HG02884 (cell line): Measurements from ENCODE around the gene POLRMT.
"Not testable (repeated sequence)": the region's sequence is repeated elsewhere in the genome, so short reads cannot be mapped to it uniquely, and the experiment has no call there.

Experiments
- ATAC-seq: cut with Tn5 transposase; IDR thresholded peaks from one replicate; pipeline ENCODE4 v1.9.1; 2021; ENCODE audit warnings: mild to moderate bottlenecking, moderate library complexity; ENCODE audit not compliant: unreplicated experiment

Gene POLRMT

GRCh38 chr19:613732-614567 is 19.4 kb downstream of the POLRMT start:
- ATAC-seq: no peak

GRCh38 chr19:612941-613340 is 20.4 kb downstream of the POLRMT start:
- no peak for ATAC-seq

- no peak for ATAC-seq
These were observed 21.9 kb downstream of the POLRMT start for GRCh38 chr19:611481-611868.

GRCh38 chr19:610801-611480 is 22.4 kb downstream of the POLRMT start:
- ATAC-seq: no peak

- no peak for ATAC-seq
These were observed 23.1 kb downstream of the POLRMT start for GRCh38 chr19:610071-610800.

DNA sequence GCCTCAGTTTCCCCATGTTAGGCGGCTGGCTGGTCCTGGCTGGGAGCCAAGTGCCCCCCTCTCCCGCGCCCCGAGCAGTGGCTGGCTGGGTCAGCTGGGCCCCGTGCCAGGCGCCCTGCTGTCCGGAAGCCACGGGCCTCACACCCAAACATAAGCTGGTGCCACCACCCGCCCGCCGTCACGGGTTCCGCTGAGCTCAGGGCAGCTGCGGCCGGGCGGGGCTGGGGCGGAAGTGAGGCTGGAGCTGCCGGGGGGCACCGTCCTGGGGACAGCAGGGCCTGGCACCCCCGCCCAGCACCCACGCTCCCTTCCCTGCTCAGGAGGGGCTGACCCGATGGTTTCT is 24.4 kb downstream of the POLRMT start:
- no peak for ATAC-seq

GRCh38 chr19:608155-609003 is 25.0 kb downstream of the POLRMT start:
- no peak for ATAC-seq

GRCh38 chr19:607301-608154 is 25.8 kb downstream of the POLRMT start:
- ATAC-seq: no peak

DNA sequence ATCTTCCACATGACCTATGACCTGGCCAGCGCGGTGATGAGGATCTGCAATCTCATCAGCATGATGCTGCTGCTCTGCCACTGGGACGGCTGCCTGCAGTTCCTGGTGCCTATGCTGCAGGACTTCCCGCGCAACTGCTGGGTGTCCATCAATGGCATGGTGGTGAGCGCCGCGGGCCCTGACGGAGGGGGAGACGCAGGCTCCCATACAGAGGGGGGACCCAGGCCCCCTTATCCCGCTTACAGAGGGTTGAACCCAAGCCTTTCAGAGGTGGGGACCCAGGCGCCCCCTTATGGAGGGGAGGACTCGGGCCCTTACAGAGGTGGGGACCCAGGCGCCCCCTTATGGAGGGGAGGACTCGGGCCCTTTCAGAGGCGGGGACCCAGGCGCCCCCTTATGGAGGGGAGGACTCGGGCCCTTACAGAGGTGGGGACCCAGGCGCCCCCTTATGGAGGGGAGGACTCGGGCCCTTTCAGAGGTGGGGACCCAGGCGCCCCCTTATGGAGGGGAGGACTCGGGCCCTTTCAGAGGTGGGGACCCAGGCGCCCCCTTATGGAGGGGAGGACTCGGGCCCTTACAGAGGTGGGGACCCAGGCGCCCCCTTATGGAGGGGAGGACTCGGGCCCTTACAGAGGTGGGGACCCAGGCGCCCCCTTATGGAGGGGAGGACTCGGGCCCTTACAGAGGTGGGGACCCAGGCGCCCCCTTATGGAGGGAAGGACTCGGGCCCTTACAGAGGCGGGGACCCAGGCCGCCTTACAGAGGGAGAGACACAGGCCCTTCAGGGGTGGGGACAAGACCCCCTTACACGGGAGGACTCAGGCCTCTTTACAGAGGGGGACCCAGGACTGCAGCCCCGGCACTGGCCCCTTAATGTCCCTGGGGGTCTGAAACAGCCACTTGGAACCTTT is 28.0 kb downstream of the POLRMT start:
- ATAC-seq: not testable (repeated sequence)

DNA sequence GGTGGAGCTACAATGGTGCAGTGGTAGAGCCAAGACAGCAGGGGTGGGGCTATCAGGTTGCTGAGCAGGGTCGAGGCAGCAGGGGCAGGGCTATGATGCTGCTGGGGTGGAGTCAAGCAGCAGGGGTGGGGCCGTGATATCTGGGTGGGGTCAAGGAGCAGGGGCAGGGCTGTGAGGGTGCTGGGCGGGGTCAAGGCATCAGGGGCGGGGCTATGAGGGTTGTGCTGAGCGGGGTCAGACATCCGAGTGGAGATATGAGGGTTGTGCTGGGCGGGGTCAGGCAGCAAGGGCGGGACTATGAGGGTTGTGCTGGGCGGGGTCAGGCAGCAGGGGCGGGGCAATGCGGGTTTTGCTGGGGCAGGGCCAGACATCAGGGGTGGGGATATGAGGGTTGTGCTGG is 29.0 kb downstream of the POLRMT start:
- ATAC-seq: no peak

DNA sequence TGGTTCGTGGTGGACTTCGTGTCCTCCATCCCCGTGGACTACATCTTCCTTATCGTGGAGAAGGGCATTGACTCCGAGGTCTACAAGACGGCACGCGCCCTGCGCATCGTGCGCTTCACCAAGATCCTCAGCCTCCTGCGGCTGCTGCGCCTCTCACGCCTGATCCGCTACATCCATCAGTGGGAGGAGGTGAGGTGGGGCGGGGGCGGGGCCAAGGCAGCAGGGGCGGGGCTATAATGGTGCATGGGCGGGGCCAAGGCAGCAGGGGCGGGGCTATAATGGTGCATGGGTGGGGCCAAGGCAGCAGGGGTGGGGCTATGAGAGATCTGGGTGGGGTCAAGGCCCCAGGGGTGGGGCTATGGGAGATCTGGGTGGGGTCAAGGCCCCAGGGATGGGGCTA is 29.6 kb downstream of the POLRMT start:
- ATAC-seq: not testable (repeated sequence)

DNA sequence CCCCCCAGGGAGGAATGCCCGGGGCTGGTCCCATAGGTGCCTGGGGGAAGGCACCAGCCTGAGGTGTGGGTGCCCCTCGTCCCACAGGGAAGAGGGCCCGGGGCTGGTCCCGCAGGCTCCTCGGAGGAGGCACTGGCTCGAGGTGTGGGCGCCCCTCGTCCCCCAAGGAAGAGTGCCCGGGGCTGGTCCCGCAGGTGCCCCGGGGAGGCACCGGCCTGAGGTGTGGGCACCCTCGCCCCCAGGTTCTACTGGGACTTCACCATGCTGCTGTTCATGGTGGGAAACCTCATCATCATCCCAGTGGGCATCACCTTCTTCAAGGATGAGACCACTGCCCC is 30.1 kb downstream of the POLRMT start:
- ATAC-seq: not testable (repeated sequence)

GRCh38 chr19:602391-603301 is 30.7 kb downstream of the POLRMT start:
- no peak for ATAC-seq

GRCh38 chr19:601790-602189 is 31.5 kb downstream of the POLRMT start:
- ATAC-seq: no peak

DNA sequence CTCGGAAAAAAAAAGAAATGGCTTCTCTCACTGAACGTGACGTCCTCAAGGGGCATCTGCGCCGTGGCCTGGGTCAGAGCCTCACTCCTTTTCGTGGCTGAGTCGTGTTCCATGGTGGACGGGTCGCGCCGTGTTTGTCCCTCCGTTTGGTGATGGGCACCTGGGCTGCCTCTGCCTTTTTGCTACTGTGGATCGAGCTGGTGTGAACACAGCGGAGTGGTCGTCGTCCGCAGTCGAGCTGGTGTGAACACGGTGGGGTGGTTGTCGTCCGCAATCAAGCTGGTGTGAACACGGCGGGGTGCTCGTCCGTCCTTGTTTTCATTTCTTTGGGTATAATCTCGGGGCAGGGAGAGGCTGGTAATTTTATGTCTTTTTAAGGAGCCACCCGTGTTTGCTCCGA is 32.0 kb downstream of the POLRMT start:
- no peak for ATAC-seq

GRCh38 chr19:597406-598315 is 35.7 kb downstream of the POLRMT start:
- no peak for ATAC-seq

GRCh38 chr19:596263-596655 is 37.1 kb downstream of the POLRMT start:
- ATAC-seq: no peak
